NCI-H345 (cell line): ENCODE results near the gene SHLD1.
"Not testable (repeated sequence)": the region's sequence is repeated elsewhere in the genome, so short reads cannot be mapped to it uniquely, and the experiment has no call there.

ENCODE experiments used
- DNase-seq: peaks from one replicate; lab custom pipeline; 2025; lab: John Stamatoyannopoulos, UW

SHLD1 gene

DNA sequence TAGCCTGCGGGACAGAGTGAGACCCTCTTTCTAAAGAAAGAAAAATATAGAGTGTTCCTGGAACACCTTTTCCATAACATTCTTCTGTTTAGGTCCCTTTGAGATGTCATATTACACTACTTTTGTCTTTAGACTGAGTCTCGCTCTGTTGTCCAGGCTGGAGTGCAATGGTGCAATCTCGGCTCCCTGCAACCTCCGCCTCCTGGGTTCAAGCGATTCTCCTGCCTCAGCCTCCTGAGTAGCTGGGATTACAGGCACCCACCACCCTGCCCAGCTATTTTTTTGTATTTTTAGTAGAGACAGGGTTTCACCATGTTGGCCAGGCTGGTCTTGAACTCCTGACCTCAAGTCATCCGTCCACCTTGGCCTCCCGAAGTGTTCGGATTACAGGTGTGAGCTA, 31.2 kb downstream of the SHLD1 start:
- not testable (repeated sequence) for DNase-seq

DNA sequence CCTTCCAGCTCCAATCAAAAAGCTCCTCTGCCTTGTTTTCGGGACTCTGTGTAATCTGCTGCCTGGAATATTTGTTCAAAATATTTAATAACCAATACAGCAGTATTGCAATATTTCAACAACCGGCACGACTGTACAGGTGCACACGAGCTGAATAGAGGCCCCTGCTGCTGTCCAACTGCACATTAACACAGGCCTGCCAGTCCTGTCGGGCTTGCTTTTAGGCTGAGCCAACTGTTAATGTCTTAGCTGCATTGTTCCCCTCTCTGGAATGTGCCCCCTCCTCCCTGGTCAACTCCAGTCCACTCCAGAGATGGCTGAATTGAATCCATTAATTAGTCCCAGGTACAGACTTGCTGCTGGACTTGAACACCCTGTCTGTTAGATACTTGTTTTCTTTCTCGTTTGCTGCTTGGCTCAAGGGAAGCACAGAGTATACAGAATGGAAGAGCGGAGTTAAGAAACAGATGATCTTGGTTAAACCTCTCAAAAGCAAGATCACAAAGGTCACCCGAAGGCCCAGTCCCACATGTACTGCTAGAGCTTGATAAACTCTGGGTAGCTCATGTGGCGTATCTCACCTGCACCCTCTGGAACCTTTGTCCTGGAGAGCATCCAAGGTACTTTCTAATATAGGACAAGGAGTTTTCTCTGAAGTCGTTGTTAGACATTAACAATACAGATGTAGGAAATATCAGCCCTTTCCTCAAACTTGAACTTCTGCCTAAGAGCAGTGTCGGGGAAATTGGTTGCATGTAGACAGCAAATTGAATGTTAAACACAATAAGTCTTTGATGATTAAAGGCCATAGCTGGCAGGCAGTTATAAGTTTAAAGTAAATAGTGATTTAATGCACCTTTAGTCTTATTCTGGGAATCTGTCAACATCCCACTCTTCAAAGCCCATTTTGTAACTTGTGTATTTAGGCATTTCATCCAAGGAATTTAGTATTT, 31.9 kb downstream of the SHLD1 start:
- DNase-seq = no peak

DNA sequence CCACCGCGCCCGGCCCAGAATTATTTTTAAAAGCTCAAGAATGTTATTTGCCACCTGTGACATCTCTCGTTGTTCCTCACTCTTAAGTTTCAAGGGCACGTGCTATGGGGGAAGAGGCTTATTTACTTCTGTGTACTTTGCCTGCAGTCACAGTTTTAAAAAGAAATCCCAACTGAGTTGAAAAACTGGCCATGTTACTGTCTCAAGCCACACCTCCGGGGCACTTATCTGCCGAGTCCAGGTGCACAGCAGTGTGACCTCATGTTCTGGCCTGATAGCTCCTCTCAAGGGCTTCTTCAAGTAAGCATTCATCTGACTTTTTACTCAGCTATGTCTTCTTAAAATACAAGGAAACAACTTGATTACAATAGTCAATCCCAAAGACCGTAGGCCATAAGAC, 34.5 kb downstream of the SHLD1 start:
- no peak for DNase-seq

DNA sequence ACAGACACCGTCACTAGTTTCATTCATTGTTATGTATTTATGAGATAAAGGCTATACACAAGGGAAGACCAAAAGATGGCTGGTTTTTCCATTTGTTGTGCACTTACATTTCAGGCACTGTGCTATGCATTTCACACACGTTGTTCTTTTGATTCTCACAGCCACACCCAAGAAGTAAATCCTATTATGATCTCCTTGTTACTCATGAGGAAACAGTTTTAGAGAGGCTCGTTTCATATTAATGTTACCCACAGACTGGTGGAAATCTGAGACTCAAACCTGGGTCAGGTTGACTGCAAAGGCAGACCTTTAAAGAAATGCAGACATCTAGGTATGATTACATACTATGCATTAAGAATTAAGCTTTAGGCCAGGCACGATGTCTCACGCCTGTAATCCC, 34.9 kb downstream of the SHLD1 start:
- DNase-seq = no peak

DNA sequence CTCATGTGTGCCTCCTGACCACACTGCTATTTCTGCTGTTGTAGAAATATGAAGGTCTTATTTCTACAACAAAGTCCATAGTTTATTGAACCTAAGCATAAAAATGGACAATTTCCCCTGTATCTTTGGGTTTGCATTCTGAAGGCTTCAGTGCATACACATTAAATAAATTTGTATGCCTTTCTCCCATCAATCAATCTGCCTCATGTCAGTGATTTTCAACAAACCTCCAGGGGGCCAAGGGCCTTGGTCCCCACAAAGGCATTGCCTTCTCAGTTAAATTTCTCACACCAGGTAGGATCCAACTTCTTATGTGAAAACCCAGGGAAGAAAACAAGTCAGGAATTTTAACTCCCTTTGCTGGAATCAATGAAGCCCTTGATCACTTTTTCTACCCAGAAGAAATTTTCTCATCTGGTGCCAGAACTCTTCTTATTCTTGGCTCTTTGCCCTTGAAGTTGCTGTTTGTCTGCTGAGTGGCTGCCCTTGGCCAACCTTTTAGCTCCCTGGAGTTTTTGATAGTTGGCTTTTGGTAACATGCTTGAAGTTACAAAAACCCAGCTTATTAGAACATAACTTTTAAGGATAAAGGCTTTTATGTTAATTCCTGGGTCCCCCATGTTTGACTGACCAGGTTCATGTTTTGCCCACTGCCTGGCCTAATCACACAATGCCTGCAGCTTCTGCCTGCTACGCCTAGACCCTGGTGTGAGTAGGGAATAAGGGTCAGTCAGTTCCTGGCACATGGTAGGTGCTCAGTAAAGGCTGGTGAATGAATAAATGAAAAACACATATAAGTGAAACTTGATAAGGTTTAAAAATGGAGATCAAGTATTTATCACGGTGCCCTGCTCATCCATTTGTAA, 37.0 kb downstream of the SHLD1 start:
- DNase-seq = no peak

DNA sequence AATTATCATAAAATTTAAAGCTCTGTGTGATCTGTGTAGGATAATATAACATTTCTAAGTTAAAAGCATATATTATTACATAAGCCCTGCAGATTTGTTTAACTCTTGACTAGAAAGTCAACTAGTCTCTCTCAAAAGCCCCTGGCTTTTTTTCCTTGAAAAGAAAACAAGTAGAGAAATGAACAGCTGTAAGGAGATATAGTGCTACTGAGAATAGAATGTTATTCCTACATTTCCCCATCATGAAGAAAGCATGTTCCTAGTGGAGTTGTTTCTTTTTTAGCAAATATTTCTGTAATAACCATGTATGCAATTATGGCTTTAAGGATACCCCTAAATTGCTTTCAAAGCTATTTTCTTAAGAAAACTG, 37.6 kb downstream of the SHLD1 start:
- DNase-seq = no peak

DNA sequence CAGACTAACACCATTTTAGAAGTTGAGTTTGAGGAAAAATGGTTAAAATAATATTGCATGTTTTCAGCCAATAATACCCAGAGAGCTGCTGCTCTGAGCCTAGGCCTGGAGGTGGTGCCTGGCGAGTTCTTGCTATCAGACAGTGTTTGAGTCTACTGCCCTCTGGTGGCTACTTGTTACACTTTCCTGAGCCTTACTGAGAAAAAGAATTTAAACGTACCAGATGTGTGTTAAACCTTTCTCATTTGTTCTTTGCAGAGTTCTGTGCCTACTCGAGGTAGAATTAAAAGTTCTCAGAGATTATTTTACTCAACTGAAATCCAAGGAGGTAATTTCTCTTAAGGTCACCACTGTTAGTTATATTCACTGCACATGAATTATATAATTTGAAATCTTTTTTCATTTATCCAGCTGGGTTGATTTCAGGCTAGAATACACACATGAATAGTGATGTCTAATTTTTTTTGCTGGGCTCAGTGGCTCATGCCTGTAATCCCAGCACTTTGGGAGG, 38.2 kb downstream of the SHLD1 start:
- peak; percentile 92 for DNase-seq

DNA sequence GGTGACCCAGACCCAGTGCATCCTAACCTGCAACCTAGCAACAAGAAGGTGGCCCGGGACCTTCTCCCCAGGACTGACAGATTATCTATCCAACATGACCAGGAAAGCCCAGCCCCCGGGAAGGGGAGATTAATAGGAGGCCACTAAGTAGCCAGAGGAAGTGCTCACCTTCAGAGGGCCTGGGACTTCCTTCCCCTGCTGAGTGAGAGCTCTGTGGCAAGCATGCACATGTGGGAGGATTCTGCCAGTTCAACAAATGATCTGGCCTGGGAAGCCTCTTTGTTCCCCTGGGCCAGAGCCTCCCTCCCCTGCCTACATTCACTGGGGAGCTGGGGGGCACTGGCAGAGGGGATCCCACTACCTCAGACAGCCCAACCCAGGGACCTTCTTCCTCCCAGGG, 39.6 kb downstream of the SHLD1 start:
- no peak for DNase-seq

DNA sequence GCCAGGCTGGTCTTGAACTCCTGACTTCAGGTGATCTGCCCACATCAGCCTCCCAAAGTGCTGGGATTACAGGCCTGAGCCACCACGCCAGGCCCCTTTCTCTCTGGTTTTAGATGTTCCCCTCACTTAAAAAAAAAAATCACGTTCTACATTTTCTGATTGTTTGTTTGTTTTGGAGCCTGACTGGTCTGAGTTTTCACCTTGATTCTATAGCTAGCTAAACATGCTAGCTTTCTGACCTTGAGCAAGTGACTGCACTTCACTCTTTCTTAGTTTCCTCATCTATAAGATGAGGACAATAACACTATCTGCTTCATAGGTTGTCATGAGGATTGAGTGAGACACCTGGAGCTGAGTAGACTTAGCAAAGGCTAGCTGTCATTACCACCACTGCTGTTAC, 43.7 kb downstream of the SHLD1 start:
- no peak for DNase-seq

DNA sequence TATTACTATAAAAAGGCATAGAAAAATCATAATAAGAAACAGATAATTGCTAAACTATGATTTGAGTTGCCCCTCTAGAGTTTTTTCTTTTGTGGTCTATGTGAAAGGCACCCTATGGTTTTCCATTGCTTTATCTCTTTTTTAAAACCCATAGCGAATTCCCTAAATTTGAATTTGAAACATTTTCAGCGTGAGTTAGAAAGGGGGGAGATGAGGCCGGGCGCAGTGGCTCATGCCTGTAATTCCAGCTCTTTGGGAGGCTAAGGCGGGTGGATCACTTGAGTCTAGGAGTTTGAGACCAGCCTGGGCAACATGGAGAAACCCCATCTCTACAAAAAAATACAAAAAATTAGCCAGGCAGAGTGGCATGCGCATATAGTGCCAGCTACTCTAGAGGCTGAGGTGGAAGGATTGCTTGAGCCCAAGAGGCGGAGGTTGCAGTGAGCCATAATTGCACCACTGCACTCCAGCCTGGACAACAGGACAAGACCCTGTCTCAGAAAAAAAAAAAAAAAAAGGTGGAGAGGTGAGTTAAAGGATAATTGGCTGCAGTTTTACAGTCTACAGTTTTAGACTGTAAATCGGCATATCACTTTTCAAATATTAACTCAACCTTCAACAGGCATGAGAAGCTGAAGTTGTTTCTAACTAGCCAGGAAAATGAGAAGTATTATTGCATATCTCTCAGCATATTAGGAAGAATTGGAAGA, 46.3 kb downstream of the SHLD1 start:
- DNase-seq = no peak

DNA sequence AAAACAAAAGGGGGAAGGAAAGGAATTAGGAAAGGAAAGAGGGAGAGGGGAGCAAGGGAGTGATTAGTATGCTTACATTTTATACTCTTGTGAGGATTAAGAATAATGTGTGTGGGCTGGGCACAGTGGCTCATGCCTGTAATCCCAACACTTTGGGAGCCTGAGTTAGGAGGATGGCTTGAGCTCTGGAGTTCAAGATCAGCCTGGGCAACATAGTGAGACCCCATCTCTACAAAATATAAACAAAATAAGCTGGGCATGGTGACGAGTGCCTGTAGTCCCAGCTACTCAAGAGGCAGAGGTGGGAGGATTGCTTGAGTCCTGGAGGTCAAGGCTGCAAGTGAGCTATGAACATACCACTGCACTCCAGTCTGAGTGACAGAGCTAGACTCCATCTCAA, 47.0 kb downstream of the SHLD1 start:
- no peak for DNase-seq

DNA sequence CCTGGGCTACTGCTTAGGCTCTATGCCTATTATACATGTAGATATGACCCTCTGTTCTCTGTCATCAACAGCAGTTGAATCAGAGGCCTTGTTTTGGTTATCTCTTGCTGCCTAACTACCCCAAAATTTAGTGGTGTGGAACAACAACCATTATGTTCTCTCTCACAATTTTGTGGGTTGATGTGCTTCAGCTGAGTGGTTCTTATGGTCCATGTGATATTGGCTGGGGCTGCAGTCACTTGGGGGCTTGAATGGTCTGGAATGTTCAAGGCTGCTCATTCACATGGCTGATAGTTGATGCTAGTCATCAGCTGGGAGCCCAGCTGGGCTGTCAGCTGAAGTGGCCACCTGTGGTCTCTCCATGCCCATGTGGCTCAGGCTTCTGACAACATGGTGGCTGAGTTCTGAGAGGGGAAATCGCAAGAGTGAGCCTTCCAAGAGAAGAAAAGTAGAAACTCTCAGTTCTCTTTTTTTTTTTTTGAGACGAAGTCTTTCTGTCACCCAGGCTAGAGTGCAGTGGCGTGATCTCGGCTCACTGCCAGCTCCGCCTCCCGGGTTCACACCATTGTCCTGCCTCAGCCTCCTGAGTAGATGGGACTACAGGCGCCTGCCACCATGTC, 47.8 kb downstream of the SHLD1 start:
- DNase-seq = no peak

DNA sequence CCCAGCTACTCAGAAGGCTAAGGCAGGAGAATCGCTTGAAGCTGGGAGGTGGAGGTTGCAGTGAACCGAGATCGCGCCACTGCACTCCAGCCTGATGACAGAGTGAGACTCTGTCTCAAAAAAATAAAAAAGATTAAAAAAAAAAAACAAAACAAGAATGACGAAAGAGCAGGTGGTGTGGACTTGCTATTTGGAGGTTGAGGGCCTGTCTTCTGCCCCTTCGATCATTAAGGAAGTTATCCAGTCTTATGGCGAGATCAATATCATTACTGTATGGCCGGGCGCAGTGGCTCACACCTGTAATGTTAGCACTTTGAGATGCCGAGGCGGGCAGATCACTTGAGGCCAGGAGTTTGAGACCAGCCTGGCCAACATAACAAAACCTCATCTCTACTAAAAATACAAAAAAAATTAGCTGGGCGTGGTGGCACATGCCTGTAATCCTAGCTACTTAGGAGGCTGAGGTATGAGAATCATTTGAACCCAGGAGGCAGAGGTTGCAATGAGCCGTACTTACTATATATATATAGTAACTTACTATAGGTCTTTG, 53.6 kb downstream of the SHLD1 start:
- DNase-seq = not testable (repeated sequence)

DNA sequence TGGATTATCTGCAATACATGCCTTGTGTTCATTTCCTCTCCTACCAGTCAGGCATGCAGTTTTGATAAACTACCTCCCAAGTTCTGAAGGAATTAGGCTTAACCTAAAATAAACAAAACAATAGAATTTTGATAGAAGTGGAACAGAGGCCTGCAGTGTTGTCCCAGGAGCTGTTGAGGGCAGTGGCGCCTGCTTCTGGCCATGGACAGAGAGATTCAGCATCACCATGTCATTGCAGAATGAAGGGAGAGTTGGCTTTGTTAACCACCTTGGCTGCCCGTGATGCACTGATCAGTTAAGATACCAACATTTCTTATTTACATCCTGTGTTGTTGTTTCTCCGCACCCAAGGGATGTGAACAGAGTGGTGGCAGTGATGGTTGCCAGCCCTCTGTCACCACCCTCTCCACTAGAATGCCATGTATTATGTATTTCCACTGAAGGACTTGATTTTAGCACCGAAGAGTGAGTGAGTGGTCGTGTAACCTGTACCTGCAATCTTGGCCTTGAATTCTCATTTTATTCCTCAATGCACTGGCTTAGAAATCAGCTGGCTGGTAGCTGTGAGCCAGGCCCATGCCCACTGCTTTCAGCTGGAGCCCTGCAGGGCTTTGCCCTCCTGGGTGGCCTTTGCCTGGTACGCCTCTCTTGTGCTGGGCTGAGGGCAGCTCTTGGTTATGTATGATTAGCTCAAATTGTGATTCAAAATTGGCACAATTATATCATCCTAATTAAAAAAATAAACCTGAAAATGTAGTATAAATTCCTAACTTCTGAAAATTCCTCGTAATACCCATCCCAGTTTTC, 56.5 kb downstream of the SHLD1 start:
- DNase-seq = no peak

DNA sequence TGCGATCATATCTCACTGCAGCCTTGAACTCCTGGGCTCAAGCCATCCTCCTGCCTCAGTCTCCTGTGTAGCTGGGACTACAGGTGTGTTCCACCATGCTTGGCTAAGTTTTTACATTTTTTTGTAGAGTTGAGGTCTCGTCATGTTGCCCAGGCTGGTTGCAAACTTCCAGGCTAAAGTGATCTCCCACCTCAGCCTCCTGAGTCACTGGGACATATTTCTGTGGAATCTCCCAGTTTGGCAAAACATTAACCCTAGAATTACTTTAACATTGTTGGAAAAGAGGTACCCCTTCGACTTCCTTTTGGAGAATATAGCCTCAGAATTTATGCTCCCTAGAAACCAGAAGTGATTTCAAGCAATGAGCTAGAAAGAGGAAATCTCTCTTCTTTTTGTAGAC, 57.2 kb downstream of the SHLD1 start:
- no peak for DNase-seq

DNA sequence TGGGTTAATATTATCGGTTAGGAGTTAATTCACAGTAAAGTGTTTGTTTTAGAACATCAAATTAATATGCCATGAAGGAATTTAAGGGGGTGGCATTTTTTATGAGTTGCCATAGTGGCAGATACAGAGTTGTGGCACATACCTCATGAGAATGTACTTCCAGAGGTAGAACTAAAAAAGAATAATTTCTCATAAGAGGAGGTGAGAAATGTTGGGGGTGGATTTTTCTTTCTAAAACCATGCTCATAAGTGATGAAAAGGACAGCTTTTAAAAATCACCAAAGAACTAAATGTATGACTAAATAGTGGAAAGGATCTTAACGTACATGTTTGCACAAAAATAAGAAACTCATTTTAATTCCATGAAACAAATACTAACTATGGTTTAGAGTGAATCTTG, 58.7 kb downstream of the SHLD1 start:
- no peak for DNase-seq

DNA sequence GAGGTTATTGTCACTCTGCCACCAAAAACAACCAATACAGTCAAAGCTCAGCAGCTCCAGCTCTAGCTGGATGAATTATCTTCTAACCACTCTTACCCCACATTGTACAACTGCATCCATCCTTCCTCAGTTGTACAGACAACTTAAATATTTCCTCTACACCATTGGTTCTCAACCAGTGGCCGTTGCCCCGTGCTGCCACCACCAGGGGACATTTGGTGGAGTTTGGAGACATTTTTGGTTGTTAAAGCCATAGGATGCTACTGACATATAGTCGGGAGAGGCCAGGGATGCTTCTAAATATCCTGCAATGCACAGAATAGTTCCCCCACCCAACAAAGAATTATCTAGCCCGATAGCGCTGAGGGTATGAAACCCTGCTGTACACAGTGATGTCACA, 59.3 kb downstream of the SHLD1 start:
- DNase-seq = no peak

DNA sequence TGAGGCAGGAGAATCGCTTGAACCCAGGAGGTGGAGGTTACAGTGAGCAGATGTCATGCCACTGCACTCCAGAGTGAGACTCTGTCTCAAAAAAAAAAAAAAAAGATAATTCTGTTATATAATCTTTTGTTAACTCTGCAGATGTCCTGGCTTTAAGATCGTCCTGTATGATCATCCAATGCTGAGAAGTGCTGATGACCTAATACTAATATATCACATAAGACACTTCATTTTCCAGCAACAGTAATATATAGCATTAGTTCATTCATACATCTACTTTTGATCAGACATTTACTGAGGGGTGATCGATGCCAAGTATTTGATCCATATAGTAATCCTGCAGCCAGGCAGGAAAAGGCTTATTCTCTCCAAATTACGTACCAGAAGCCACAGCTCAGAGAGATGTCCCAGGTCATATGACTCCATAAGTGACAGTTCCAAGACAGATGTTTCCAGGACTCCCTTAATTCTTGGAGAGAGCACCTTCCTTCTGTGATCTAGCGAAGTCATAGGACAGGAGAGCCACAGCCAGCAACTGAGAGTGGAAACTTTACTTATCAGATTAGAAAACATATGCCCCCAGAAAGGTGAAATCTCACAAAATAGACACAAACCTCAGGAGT, 60.7 kb downstream of the SHLD1 start:
- DNase-seq = no peak

DNA sequence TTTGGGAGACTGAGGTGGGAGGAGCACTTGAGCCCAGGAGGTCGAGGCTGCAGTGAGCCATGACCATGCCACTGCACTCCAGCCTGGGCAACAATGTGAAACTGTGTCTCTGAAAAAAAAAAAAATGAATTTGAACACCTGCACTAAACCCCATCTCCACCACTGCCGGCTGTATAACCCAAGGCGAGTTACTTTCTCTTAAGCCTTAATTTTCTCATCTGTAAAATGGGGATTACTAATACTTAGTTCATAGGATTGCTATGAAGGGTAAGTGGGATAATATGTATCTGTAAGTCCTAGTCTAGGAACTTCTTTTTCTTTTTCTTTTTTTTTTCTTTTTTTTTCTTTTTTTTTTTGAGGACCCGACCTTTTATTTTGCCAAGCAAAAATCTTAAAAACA, 61.5 kb downstream of the SHLD1 start:
- DNase-seq = no peak

DNA sequence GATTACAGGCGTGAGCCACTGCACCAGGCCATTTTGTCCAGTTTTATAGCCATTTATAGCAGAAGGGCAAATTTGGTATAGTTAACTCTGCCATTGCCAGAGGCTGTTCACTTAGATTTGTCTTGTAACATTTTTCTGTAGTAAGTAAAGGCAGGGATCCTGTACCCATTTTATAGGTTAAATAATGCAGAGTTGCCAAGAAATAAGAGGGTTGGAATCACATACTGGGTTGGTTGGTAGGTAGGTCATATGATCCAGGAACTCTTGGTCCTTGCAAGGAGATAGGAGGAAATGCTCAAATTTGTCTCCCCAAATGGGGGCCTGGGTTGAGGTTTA, 68.1 kb downstream of the SHLD1 start:
- no peak for DNase-seq
